ENCODE results near the gene WIPI1.

WIPI1 gene

GRCh38 chr17:68449021-68449739 lies 8.1 kb downstream of the WIPI1 start:
- peaks cover 26% of the 10 kb centered on the region for H3K4me1 Mint-ChIP-seq
- H3K4me3 Mint-ChIP-seq = no peak overlapping the region
- H3K9me3 Mint-ChIP-seq = no peaks in the 10 kb centered on the region
- peak overlapping the region; percentile 43 to 63 (median 48) for H3K27ac Mint-ChIP-seq
- peaks cover 6% of the 10 kb centered on the region for H3K27me3 Mint-ChIP-seq (ENCODE audit: low read depth)
- TF ChIP-seq CTCF (IDR thresholded peaks at IDR 0.05; ENCODE audit: unreplicated experiment in 3 of 3) = no peak
- peaks cover 17% of the 10 kb centered on the region for H3K36me3 Mint-ChIP-seq (ENCODE audit: low read depth)

- Mint-ChIP-seq H3K36me3 (ENCODE audit: low read depth) (peaks cover 20% of the 10 kb centered on the region), H3K27me3 (ENCODE audit: low read depth) (peaks cover 6% of the 10 kb centered on the region), H3K9me3 (no peaks in the 10 kb centered on the region), H3K27ac (peak overlapping the region in 1 of 3 experiments; percentile 64), H3K4me1 (peaks cover 22% of the 10 kb centered on the region), H3K4me3 (no peak overlapping the region)
- TF ChIP-seq CTCF (IDR thresholded peaks at IDR 0.05; ENCODE audit: unreplicated experiment in 3 of 3) = no peak
Measured at GRCh38 chr17:68446626-68447041, 10.7 kb downstream of the WIPI1 start.

- H3K36me3 Mint-ChIP-seq (ENCODE audit: low read depth) = peaks cover 17% of the 10 kb centered on the region
- no peak overlapping the region for H3K4me3 Mint-ChIP-seq
- TF ChIP-seq CTCF (IDR thresholded peaks at IDR 0.05; ENCODE audit: unreplicated experiment in 3 of 3) = no peak
- peaks cover 30% of the 10 kb centered on the region for H3K4me1 Mint-ChIP-seq
- H3K27me3 Mint-ChIP-seq (ENCODE audit: low read depth) = peaks cover 6% of the 10 kb centered on the region
- no peaks in the 10 kb centered on the region for H3K9me3 Mint-ChIP-seq
- no peak overlapping the region for H3K27ac Mint-ChIP-seq
Measured at GRCh38 chr17:68445671-68446070, 11.6 kb downstream of the WIPI1 start.

GRCh38 chr17:68443972-68444464 lies 13.3 kb downstream of the WIPI1 start:
- Mint-ChIP-seq H3K4me3 (no peak overlapping the region), H3K27ac (peak overlapping the region in 2 of 3 experiments; percentile 15 to 17), H3K36me3 (ENCODE audit: low read depth) (peaks cover 10% of the 10 kb centered on the region), H3K4me1 (peaks cover 32% of the 10 kb centered on the region), H3K9me3 (no peaks in the 10 kb centered on the region), H3K27me3 (ENCODE audit: low read depth) (peaks cover 6% of the 10 kb centered on the region)
- TF ChIP-seq CTCF (IDR thresholded peaks at IDR 0.05; ENCODE audit: unreplicated experiment in 3 of 3) = no peak

GRCh38 chr17:68441070-68441770 lies 16.1 kb downstream of the WIPI1 start:
- no peaks in the 10 kb centered on the region for H3K9me3 Mint-ChIP-seq
- H3K36me3 Mint-ChIP-seq (ENCODE audit: low read depth) = peaks cover 10% of the 10 kb centered on the region
- H3K4me1 Mint-ChIP-seq = peaks cover 36% of the 10 kb centered on the region
- TF ChIP-seq CTCF (IDR thresholded peaks at IDR 0.05; ENCODE audit: unreplicated experiment in 3 of 3) = no peak
- peaks cover 6% of the 10 kb centered on the region for H3K27me3 Mint-ChIP-seq (ENCODE audit: low read depth)
- peak overlapping the region; percentile 87 to 96 (median 89) for H3K27ac Mint-ChIP-seq
- peak overlapping the region in 1 of 3 experiments; percentile 24 for H3K4me3 Mint-ChIP-seq
